NCI-H2171 (cell line): Measurements from ENCODE around the gene MED9.

Source experiments
- DNase-seq: peaks from one replicate; lab custom pipeline; 2025; lab: John Stamatoyannopoulos, UW

The MED9 gene

GRCh38 chr17:17491546-17491988, 14.8 kb downstream of the MED9 start:
- peak; percentile 19 for DNase-seq

- no peak for DNase-seq
These were observed 15.3 kb downstream of the MED9 start for GRCh38 chr17:17492085-17492484.

GRCh38 chr17:17492571-17492970, 15.8 kb downstream of the MED9 start:
- DNase-seq, result no peak

GRCh38 chr17:17493249-17493985, 16.6 kb downstream of the MED9 start:
- DNase-seq, result no peak

- no peak for DNase-seq
These were observed 17.2 kb downstream of the MED9 start for GRCh38 chr17:17493986-17494466.

- no peak for DNase-seq
These were observed 17.7 kb downstream of the MED9 start for GRCh38 chr17:17494499-17494869.

- peak; percentile 20 for DNase-seq
These were observed 18.2 kb downstream of the MED9 start for GRCh38 chr17:17494870-17495535.

GRCh38 chr17:17495536-17496188, 18.9 kb downstream of the MED9 start:
- DNase-seq, result peak; percentile 39

GRCh38 chr17:17496189-17497064, 19.6 kb downstream of the MED9 start, which contains the start of gene RASD1:
RASD1 (minus strand) TSS chr17:17496395; CDS start chr17:17496181, 214 bp downstream.
- peak; percentile 71 for DNase-seq

- no peak for DNase-seq
These were observed 20.5 kb downstream of the MED9 start for GRCh38 chr17:17497065-17497844.

GRCh38 chr17:17497845-17498520, 21.2 kb downstream of the MED9 start:
- no peak for DNase-seq

GRCh38 chr17:17498606-17499301, 22.0 kb downstream of the MED9 start:
- DNase-seq, result no peak

GRCh38 chr17:17499402-17500145, 22.8 kb downstream of the MED9 start:
- no peak for DNase-seq

- DNase-seq, result no peak
These were observed 24.3 kb downstream of the MED9 start for GRCh38 chr17:17500999-17501605.

GRCh38 chr17:17502741-17503565, 26.2 kb downstream of the MED9 start:
- no peak for DNase-seq

GRCh38 chr17:17503566-17504130, 26.8 kb downstream of the MED9 start:
- DNase-seq, result no peak
